Hematopoietic multipotent progenitor cell treated with erythropoietin and hydrocortisone succinate and interleukin-3 and kit ligand, for 17 days (in vitro differentiated cells): ENCODE measurements around the gene KRTAP10-3.

Experiments
- DNase-seq: peaks from one replicate; pipeline ENCODE4 v3.0.0-alpha.2; 2015; ENCODE audit warnings: low spot score

The KRTAP10-3 gene

DNA sequence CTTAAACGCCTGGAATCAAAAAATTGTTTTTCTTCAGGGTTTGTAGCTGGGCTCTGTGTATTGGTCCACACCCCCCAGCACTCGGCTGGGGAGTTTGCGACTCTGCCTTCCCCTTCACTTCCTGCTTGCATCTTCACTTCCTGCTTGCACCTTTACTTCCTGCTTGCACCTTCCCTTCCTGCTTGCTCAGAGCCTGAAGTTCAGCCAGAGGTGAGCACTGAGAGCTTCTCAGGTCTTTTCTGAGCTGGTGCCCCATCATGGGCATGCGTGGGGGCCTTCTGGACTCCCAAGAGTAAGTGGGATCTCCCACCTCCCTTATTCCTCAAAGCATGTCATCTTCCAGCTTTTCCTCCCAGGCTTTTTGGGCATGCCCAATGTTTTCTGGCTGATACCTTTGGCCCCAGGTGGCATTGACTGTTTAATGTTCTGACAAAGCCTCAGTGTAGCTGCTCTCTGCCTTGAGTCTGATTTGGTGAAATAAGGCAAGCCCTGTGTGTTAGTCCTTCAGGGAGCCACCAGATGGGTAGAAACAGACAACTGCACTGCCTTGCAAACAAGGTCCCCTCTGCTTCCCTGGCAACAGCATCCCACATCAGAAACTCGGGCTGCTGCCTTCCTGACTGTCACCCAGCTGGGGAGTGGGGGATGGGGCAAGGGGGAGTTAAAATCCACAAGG lies 10.8 kb downstream of the KRTAP10-3 start:
- no peak for DNase-seq

DNA sequence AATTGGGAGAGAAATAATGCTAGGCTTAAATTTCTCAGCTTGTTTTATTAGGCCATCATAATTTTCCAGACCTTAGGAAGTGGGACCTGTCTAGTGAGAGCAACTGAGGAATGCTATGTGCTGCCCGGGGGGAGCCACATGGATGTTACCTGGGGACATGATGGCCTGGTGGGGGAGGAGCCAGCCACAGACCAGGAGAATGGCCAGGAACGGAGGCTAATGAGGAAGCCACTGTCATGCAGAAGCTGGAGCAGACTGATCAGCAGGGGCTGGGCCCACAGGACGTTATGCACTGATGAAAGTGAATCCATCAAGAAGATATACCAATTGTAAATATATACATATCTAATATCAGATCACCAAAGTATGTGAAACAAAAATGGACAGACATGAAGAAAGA lies 14.0 kb downstream of the KRTAP10-3 start:
- DNase-seq, result no peak

DNA sequence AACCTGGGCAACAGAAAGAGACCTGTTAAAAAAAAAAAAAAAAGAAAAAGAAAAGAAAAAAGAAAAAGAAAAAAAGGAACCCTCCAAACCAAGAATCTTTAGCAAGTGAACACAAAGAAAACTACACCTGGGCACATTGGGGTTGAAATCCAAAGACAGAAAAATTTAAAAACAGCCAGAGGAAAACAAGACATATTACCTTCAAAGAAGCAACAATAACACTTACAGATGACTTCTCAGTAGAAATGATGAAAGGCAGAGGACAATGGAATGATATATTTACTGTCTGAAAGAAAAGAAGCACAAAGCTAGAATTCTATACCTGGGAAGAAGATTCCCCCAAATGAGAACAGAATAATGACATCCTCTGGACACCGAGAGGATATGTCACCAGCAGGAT lies 15.9 kb downstream of the KRTAP10-3 start:
- DNase-seq, result no peak

DNA sequence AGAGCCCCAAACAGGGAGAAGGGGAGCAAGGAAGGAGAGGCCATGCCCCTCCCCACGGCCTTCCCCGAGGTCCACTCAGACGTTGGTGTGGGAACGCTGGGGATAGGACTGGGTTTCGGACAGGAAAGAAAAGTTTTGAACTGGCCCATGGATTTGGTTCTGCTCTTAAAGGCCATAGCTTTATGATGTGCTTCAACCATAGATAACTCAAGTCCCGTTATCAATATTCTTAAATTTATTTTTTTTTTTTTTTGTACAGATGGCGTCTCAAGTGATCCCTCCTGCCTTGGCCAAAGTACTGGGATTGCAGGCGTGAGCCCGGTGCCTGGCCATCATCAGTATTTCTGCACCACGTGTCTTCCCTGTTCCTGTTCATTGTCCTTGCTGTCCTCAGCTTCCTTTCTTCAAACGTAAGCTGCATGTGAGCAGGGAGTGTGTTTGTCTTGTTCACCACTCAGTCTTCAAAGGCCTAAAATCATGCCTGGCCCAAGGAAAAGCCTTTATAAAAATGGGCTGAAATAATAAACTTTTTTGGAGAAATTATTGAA lies 17.8 kb downstream of the KRTAP10-3 start:
- no peak for DNase-seq

DNA sequence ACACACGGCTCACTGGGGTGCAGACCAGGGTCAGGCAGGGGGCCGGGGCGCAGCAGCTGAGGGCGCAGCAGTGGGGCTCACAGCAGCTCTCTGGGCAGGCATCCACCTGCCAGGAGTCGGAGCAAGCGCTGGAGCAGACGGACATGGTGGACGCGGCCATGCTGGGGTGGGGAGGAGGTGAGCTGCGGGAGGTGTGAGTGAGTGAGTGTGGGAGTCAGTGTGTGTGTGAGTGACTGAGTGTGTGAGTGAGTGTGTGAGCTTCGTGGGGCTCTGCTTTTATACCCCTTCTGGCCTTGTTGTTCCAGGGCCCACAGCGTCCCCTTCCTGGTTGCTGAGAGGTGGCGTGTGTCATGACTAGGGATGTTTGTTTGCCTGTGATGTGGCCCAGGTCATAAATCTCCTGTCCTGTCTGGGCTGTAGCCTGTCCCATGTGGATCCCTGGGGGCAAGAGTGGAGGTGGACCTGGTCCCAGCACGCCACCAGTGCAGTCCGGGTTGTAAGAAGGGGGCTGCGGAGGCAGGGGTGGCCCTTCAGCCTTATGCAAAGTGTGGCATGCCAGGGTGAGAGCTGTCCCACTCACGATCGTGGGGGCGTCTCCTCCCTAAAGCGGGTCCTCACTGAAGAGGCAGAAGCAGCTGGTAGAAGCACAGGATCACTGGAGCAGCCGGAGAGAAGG lies 18.5 kb downstream of the KRTAP10-3 start, which contains the start of gene KRTAP10-1:
Gene KRTAP10-1 (minus strand): TSS at position 205 of the 676 bp plus-strand sequence. CDS start 45 bp downstream, at position 160.
- DNase-seq, result no peak

DNA sequence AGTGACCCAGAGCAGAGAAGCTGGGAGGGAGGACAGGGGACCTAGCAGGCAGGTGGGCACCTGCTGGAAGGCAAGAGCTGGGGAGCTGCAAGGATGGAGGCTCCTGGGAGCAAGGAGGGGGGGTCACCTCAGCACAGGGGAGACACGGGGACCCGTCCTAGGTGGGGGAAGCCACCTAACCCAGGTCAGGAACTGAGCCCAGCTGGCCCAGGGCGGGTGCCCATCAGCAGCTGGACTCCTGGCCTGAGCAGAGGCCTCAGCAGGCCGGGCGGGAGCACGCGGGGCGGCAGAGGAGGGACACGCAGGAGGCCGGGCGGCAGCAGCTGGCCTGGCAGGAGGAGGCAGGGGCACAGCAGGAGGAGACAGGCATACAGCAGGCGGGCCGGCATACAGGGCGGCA lies 19.5 kb downstream of the KRTAP10-3 start:
- no peak for DNase-seq

DNA sequence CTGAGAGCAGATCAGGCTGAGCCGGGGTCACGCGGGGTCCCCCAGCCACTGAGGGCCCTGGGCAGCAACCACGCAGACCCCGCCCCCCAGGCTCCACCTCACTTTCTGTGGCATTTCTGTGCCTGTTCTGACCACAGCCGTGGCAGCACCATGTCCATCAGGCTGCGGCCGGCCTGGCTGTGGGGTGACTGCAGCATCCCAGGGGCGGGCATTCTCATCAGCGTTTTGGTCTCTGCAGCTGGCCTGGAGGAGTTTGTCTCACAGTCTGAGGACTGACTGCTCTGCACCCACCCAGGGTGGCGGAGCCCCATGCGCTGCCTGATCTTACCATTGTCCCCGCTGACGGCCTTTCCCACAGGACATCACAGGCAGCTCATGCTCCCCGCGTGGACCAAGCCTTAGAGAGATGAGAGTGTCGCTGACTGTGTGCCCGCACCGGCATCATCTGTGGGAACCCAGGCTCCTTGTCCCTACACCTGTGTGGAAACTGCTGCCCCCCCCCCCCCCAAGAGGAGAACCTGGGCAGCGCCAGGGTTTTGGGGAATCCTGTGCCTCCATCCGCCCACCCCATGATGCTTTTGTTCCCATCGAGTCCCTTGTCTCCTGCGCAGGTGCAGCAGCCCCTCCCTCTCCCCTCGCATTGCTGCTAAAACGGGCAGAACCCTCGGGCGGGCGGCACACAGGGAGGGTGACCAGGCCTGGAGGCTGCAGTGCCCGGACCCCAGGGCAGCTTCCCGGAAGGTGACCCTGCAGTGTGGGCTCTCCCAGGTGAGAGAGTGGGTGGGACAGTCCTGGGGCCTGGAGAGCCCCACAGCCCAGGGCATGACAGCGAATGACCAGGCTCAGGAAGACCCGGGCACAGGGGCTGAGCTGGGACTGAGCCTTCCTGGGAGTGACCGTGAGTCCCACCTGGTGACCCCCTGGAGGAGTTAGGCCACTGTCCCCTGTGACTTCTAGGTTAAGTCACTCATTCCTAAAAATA lies 20.4 kb downstream of the KRTAP10-3 start:
- no peak for DNase-seq

DNA sequence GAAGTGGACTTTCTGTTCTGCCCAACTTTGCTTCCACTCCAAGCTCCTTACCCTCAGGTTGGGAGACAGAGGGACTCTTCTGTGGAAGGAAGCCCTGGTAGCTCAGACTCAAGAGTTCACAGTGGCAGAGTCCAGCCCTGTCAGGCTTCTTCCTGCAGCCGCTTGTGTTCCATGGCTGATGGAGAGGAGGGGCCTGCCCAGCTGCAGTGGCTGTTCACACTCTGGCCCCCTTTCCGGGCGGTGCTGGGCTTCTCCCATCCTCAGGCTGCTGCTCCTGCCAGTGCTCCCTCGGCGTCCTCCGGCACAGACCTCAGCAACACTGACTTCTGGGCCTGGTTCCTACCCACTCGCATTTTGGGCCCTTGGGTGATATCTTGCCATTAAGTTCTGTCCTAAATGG lies 22.6 kb downstream of the KRTAP10-3 start:
- DNase-seq, result no peak

DNA sequence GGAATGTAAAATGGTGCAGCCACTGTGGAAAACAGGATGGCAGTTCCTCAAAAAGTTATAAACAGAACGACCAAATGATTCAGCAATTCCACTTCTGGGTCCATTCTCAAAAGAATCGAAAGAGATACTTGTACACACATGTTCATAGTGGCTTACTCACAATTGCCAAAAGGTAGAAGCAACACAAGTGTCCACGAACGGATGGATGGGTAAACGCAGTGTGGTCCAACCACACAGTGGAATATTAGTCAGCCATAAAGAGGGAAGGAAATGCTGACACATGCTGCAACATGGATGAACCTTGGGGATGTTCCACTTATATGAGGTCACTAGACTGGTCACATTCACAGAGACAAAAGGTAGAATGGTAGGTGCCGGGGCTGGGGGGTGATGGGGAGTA lies 23.9 kb downstream of the KRTAP10-3 start:
- DNase-seq, result no peak

DNA sequence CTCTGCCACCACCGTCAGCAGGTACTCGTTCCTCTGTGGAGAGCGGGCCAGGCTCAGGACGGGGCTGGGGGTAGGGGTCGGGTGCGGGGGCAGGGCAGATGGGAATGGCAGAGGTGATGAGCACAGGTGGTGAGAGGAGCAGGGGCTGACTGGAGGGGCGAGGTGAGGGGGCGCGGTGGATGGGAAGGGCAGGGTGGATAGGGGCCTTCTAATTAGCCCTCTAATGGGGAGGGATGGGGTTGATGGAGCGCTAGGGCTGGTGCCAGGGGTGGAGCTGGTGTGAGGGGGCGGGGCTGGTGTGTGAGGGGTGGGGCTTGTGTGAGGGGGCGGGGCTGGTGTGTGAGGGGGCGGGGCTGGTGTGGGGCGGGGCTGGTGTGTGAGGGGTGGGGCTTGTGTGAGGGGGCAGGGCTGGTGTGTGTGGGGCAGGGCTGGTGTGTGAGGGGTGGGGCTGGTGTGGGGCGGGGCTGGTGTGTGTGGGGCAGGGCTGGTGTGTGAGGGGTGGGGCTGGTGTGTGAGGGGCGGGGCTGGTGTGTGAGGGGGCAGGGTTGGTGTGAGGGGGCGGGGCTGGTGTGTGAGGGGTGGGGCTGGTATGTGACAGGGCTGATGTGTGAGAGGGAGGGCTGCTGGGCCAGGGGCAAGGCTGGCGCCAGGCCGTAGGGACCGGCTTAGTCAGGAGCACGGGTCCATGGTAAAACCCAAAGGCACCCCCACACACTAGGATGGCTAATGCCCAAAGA lies 24.5 kb downstream of the KRTAP10-3 start:
- no peak for DNase-seq

DNA sequence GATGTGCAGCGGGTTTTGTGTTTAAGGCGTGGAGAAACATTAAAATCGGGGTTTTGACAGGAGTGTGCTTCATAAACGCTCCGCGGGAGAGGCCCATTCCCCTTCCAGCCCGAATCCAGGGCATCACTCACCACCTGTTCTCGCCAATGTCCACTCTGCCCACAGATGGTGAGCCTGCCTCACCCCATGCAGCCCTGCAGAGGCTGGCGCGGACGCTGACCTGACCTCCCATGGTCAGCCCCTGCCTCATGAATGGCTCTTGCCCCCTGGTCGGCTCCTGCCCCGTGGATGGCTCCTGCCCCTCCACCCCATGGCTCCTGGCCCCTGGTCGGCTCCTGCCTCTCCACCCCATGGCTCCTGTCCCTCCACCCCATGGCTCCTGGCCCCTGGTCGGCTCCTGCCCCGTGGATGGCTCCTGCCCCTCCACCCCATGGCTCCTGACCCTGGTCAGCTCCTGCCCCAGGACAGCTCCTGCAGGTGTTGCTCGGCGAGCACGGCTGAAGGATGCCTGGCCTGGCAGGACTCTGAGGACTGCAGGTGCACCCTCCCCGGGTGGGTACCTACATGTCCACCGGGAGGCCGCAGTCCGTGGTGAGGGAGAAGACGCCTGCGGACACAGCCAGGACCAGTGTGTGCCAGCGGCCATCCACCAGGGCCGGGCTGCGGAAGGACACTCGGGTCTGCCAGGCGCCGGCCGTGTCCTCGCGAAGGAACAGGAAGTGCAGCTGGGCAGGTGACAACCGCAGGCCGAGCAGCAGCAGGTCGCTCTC lies 25.3 kb downstream of the KRTAP10-3 start:
- no peak for DNase-seq

DNA sequence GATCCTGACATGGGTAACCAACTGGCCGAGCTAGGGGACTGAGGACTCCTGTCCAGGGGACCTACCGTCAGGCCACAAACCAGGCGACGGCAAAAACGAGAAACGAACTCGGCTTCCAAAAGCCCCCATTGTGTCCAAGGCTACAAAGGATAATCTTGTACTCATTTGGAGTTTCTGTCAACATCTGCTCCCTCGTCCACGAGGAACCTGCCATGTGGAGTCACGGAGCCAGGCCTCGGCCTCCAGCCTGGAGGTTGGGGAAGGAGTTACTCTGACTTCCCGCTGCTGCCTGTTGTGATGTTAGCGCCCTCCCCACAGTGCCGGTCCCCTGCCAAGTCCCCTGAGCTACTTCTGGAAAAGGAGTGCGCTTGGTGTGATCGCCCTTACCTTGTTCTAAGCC lies 25.9 kb downstream of the KRTAP10-3 start:
- DNase-seq, result no peak

DNA sequence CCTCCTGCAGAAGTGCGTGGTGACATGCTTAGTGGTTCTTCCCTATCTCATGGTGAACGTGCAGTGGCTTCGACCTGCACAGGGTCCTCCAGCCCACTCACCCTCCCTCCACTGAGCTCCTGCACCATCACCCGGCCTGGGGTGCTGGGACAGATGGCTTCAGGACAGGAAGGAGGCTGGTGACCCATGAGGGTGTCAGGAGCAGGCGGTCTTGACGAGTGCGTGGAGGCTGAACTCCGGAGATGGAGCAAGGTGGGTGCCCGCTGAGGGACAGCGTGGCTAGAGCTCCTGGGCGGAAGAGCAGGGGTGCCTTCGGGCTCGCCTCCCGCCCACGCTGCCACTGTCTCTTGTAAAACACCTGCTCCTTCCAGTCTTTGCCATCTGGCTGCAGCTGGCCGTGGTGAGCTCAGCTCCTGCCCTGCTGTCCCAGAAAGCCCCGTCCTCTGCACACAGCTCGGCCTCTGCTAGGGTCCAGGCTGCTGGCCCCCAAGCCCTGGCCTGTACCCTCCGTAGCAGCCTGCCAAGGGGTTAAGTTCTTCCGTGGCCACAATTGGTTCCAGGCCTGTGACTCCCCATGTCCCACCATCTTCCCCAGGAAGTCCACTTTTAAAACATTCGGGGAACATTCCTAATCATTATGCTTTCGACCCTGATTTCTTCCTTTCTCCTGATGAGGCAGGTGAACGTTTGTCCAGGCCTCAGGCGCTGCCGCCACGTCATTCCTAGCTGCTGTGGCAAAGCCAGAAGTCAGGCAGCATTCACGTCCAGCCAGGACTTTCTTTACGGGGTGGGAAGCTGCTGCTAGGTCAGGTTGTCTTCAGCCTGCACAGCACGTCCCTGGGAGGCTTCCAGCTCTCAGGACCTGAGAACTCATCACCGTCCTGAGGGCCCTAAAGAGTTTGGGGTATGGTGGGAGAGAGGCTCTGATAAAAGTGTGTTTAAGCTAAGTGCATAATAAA lies 26.7 kb downstream of the KRTAP10-3 start:
- DNase-seq, result no peak

DNA sequence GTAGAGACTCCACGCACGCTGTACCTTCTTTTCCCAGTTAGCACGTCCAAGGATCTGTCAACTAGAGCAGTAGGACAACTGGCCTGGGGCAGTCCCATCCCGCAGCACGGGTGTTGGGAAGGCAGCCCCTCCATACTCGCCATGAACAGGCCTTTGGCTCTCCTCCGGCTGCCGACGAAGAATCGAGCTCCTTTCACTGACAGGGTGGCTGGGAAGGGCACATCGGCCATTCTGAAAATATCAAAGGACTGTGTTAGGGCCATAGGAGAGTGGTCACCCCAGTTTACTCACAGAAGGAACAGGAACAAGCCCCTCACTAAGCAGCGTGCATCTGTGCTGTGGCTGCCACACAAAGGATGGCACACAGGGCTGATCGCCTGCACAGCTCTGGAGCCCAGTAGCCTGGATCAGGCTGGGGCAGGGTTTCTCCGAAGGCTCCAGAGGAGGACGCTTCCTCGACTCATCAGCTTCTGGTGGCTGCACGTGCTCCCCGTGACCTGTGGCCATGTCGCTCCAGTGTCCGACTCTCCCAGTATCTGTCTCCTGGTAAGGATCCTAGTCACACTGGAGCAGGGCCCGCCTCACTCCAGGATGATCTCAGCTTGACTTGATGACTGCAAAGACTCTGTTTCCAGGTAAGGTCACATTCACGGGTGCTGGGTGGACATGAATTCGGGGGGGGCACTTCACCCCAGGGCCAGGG lies 27.5 kb downstream of the KRTAP10-3 start:
- DNase-seq, result no peak

DNA sequence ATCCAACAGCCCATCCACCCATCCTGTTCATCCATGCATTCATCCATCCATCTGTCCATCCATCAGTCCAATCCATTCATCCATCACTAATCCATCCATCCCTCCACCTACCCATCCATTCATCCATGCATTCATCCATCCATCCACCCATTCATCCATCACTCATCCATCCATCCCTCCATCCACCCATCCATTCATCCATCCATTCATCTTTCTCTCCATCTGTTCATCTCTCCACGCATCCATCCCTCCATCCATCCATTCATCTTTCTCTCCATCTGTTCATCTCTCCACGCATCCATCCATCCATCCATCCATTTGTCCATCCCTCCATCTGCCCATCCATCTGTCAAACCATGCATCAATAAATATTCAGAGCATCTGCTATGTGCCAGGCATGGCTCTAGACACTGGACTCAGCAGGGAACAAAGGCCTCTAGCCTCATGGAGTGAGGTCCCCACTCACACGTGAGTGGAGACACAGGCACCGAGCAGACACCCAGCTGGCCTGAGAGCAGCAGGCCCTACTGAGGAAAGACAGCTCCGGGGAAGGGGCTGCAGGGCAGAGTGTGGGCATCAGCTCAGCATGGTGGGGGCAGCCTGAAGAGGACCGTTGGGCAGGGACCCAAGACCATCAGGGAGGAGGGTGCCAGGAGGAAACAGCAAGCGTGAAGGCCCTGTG lies 28.2 kb downstream of the KRTAP10-3 start:
- DNase-seq, result no peak

DNA sequence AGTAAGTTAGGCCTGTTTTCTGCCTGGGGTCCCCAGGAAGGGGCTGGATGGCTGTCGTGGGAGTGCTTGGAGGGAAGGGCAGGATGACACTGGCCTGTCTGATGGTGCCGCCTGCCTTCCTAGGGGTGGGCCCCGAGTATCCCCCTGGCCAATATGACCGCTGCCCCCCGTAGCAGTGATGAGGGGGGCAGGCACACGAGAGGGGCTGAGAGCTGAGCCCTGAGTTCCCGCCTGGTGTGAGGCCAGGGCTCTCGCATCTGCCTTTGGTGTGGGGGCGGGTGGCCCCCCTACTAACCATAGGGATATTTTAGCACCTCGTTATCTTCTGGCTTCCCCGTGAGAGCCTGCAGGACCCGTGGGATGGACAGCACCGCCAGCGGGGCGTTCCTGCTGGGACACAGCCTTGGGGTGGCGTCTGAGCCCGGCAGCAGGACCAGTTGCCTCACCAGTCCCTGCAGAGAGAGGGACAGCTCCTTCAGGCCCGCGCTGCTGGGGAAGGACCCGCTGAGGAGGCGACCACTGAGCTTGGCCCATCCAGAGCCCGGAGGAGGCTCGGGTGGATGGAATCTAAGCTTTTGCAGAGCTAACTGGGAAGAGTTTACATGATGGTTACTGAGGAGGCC lies 29.0 kb downstream of the KRTAP10-3 start:
- no peak for DNase-seq

DNA sequence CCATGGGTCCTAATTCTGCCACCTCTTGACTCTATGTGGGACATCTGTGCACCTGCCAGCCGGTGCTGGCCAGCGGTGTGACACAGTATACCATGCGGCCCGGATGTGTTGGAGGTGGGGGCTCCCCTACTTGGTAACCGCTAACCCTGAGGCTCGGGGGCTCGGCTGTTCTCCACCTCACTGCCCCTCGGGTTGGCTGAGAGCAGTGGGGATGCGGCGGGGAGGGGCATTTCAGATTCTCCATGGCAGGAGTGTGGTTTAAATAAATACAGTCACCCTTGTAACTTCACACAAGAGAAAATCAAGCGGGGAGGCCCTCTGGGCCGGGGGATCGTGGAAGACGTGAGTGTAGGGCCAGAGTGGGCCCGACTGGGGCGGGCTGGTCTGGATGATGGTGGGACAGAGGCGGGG lies 29.6 kb downstream of the KRTAP10-3 start:
- DNase-seq, result no peak

DNA sequence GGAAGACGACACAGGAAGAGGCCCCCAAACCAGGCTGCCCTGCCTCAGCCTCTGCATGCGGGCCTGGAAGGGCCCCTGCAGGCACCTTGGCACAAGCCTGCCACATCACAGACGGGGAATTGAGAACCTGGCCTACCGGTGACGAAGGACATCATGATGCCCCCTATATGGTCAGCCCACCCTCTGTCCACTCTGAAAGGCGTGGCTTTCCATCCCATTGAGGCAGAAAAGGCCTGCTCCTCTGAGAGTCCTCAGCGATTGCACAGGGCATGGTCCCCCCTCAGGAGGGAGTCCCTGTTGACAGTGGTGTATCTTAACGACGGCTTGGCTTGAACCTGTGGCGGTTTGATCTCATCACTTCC lies 30.0 kb downstream of the KRTAP10-3 start:
- DNase-seq, result no peak
